Glutamatergic neuron (in vitro differentiated cells): ENCODE data around the gene ZDHHC16. TPM values are rescaled to one million over a fixed set of nuclear protein-coding genes. Genes with fewer than 3 reads are reported as not detected.
A peak's percentile ranks its signal among the peaks of the same experiment; 100 is the strongest.

Experiments used
- DNase-seq: peaks from one replicate; pipeline ENCODE4 v3.0.0; 2022
- H3K27ac Mint-ChIP-seq: one replicate; pipeline ENCODE4 v1.8.0; 2020; ENCODE audit warnings: mild to moderate bottlenecking, mixed read lengths, inconsistent platforms; ENCODE audit not compliant: unreplicated experiment
- H3K27me3 Mint-ChIP-seq: one replicate; pipeline ENCODE4 v1.8.0; 2020; ENCODE audit warnings: mild to moderate bottlenecking, moderate library complexity, mixed read lengths, inconsistent platforms; ENCODE audit not compliant: unreplicated experiment
- H3K36me3 Mint-ChIP-seq: one replicate; pipeline ENCODE4 v1.8.0; 2020; ENCODE audit warnings: mild to moderate bottlenecking, mixed read lengths, inconsistent platforms; ENCODE audit not compliant: unreplicated experiment
- H3K4me1 Mint-ChIP-seq: one replicate; pipeline ENCODE4 v1.8.0; 2020; ENCODE audit warnings: mild to moderate bottlenecking, low read depth, mixed read lengths, inconsistent platforms; ENCODE audit not compliant: unreplicated experiment
- H3K4me3 Mint-ChIP-seq: one replicate; pipeline ENCODE4 v1.8.0; 2020; ENCODE audit warnings: mild to moderate bottlenecking, mixed read lengths, inconsistent platforms; ENCODE audit not compliant: unreplicated experiment
- H3K9me3 Mint-ChIP-seq: one replicate; pipeline ENCODE4 v1.8.0; 2020; ENCODE audit warnings: mild to moderate bottlenecking, moderate library complexity, mixed read lengths, inconsistent platforms; ENCODE audit not compliant: unreplicated experiment
- total RNA-seq: library from RNA; stranded (reverse); fragmentation: NEBNext Ultra II Directional; extraction: Animal tissue kit (Norgen Biotek cat#: 25700); gene quantifications from one replicate; pipeline ENCODE4 v1.2.1, GENCODE V29; 2021; ENCODE audit not compliant: unreplicated experiment
- TF ChIP-seq, protein P1 (sequence below): fragments of 200-600 bp; sonication (generic); IDR thresholded peaks from one replicate; pipeline ENCODE4 v1.5.0; 2021; ENCODE audit not compliant: partially characterized antibody, unreplicated experiment

Gene ZDHHC16
- total RNA-seq, 1 donor from 2014 or later = 61.5 TPM

DNA sequence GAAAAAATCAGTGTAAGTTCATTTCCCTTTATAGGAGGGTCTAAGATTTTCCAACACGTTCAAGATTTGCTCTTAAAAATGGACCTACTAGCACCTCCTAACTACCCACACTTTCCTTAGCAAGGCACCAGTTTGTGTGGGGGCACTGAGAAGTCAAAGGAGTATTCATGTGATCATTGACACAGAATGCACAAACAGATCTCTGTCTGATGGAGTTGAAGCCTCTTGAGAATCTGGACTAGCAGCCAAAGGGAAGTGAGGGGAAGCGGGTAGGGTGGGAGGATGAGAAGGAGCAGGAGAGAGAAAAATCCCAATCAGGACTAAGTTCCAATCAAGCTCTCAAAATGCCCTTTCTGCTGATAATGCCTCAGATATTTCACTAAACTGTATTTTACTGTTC lies 48.2 kb downstream of the ZDHHC16 start:
- Mint-ChIP-seq H3K27me3 (peaks cover 3% of the 10 kb centered on the region), H3K36me3 (no peaks in the 10 kb centered on the region), H3K9me3 (peaks cover 5% of the 10 kb centered on the region), H3K4me3 (peak overlapping the region; percentile 84), H3K27ac (no peak overlapping the region), H3K4me1 (peaks cover 29% of the 10 kb centered on the region)
- no peak for DNase-seq
- TF ChIP-seq, protein P1, sequence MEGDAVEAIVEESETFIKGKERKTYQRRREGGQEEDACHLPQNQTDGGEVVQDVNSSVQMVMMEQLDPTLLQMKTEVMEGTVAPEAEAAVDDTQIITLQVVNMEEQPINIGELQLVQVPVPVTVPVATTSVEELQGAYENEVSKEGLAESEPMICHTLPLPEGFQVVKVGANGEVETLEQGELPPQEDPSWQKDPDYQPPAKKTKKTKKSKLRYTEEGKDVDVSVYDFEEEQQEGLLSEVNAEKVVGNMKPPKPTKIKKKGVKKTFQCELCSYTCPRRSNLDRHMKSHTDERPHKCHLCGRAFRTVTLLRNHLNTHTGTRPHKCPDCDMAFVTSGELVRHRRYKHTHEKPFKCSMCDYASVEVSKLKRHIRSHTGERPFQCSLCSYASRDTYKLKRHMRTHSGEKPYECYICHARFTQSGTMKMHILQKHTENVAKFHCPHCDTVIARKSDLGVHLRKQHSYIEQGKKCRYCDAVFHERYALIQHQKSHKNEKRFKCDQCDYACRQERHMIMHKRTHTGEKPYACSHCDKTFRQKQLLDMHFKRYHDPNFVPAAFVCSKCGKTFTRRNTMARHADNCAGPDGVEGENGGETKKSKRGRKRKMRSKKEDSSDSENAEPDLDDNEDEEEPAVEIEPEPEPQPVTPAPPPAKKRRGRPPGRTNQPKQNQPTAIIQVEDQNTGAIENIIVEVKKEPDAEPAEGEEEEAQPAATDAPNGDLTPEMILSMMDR = no peak

- peaks cover 9% of the 10 kb centered on the region for H3K9me3 Mint-ChIP-seq
Observed at GRCh38 chr10:97494863-97495506, 49.0 kb downstream of the ZDHHC16 start.

DNA sequence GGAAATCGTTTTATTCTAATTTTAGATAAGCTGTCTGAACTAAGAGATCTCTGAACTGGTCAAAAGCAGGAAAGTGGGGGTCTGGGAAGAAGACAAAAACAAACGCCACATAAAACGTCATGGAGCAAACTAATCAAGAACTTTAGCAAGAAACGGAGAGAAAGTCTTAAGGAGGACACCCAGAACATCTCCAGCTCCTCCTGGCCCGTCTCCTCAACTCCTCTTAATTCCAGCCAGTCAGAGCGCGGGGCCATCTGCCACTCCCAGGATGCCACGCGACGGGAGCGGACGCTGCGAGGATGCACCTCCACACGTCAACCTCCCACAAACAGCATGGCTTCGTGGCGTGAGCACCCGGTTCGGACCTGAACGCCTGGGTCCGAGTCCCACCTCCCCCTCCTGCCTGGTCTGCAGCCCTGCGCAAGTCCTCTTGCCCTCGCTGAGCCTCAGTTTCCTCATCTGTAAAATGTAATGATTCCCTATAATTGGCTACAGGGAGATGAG lies 51.6 kb downstream of the ZDHHC16 start:
- peaks cover 19% of the 10 kb centered on the region for H3K9me3 Mint-ChIP-seq
- TF ChIP-seq, protein P1 = no peak
- peak; percentile 86 for DNase-seq
- peaks cover 22% of the 10 kb centered on the region for H3K27me3 Mint-ChIP-seq
- no peaks in the 10 kb centered on the region for H3K36me3 Mint-ChIP-seq
- peak overlapping the region; percentile 96 for H3K4me3 Mint-ChIP-seq
- H3K4me1 Mint-ChIP-seq = peaks cover 29% of the 10 kb centered on the region
- peak overlapping the region; percentile 94 for H3K27ac Mint-ChIP-seq

More at GRCh38 chr10:97494863-97495506, 49.0 kb downstream of the ZDHHC16 start:
- Mint-ChIP-seq H3K4me3 (peak overlapping the region; percentile 84), H3K27me3 (peaks cover 7% of the 10 kb centered on the region), H3K27ac (peak overlapping the region; percentile 90), H3K4me1 (peaks cover 29% of the 10 kb centered on the region), H3K36me3 (no peaks in the 10 kb centered on the region)
- TF ChIP-seq, protein P1 = no peak
- no peak for DNase-seq

DNA sequence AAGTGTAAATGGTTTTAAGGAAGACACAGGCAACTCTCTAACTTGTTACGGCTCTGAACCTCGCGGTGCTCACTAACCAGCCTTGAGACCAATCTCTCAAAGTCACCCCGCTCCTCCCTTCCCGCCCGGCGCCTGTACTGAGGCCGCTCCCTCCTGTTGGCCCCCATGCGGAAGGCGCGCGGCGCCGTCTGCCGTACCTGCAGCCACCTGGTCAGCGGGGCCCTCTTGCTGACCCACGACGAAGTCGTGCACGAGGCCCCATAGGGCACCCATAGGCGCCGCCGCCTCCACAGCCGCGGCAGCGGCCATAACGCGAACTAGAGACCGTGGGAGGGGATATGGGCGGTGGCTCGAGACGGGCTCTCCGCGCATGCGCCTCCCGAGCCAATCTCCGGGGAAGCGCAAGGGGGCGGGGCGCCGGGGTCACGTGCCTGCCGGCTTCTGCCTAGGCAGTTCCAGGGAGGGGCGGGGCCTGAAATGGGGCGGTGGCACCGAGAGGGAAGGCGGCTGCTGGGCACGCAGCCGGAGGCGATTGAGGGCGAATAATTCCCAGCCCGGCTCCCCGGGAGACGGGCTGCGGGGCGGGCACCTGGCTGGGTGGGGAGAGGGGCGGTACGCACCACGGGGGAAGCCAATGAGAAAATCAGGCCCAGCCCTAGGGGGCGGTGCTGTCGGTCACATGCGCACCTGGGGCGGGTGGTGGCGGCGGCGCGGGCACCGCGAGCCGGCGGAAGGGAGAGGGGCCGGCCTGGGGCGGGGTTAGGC lies 52.3 kb downstream of the ZDHHC16 start, which contains the start of gene MMS19:
Gene MMS19 (minus strand): TSS at position 347 of the 765 bp plus-strand sequence. CDS start 38 bp downstream, at position 309.
- H3K4me1 Mint-ChIP-seq = peaks cover 29% of the 10 kb centered on the region
- H3K36me3 Mint-ChIP-seq = no peaks in the 10 kb centered on the region
- DNase-seq = peak; percentile 100
- H3K4me3 Mint-ChIP-seq = peak within 1 kb of the TSS; percentile 96
- TF ChIP-seq, protein P1 = peak; percentile 52
- peak within 1 kb of the TSS; percentile 94 for H3K27ac Mint-ChIP-seq
- peaks cover 19% of the 10 kb centered on the region for H3K9me3 Mint-ChIP-seq
- peaks cover 22% of the 10 kb centered on the region for H3K27me3 Mint-ChIP-seq
